Middle frontal gyrus (tissue), 1 donor: Measurements from ENCODE around the gene C20orf173.

Source experiments
- DNase-seq: peaks from one replicate; pipeline ENCODE4 v3.0.0-alpha.2; 2015; ENCODE audit warnings: low spot score; ENCODE audit errors: extremely low spot score

C20orf173 gene

GRCh38 chr20:35506872-35507638 lies 22.4 kb downstream of the C20orf173 start:
- DNase-seq = no peak

- no peak for DNase-seq
Measured at GRCh38 chr20:35506179-35506578, 23.3 kb downstream of the C20orf173 start.

GRCh38 chr20:35504751-35505150 lies 24.7 kb downstream of the C20orf173 start:
- DNase-seq = no peak

GRCh38 chr20:35503841-35504561 lies 25.5 kb downstream of the C20orf173 start:
- DNase-seq = no peak

- DNase-seq = no peak
Measured at GRCh38 chr20:35503281-35503680, 26.2 kb downstream of the C20orf173 start.

- DNase-seq = no peak
Measured at GRCh38 chr20:35502352-35502751, 27.1 kb downstream of the C20orf173 start.

GRCh38 chr20:35499271-35499670 lies 30.2 kb downstream of the C20orf173 start:
- no peak for DNase-seq

GRCh38 chr20:35497780-35498189 lies 31.7 kb downstream of the C20orf173 start:
- peak; percentile 53 for DNase-seq

GRCh38 chr20:35497320-35497719 lies 32.1 kb downstream of the C20orf173 start:
- no peak for DNase-seq

- DNase-seq = no peak
Measured at GRCh38 chr20:35496481-35496880, 33.0 kb downstream of the C20orf173 start.

- no peak for DNase-seq
Measured at GRCh38 chr20:35492352-35492751, 37.1 kb downstream of the C20orf173 start.

GRCh38 chr20:35491823-35492222 lies 37.6 kb downstream of the C20orf173 start:
- no peak for DNase-seq

GRCh38 chr20:35490736-35491181 lies 38.7 kb downstream of the C20orf173 start:
- no peak for DNase-seq

GRCh38 chr20:35489717-35490116 lies 39.7 kb downstream of the C20orf173 start:
- DNase-seq = no peak

GRCh38 chr20:35487479-35487878 lies 42.0 kb downstream of the C20orf173 start:
- no peak for DNase-seq

GRCh38 chr20:35479798-35480197 lies 49.7 kb downstream of the C20orf173 start:
- no peak for DNase-seq

- no peak for DNase-seq
Measured at GRCh38 chr20:35478804-35479472, 50.5 kb downstream of the C20orf173 start.
